Measurements from ENCODE around the gene DGKI.

DGKI gene

GRCh38 chr7:137703291-137704010, 143.3 kb downstream of the DGKI start:
- no peak for DNase-seq (ENCODE audit: low read depth, low spot score)
- H3K27ac ChIP-seq = no peak overlapping the region

- no peak overlapping the region for H3K27ac ChIP-seq
- no peak for DNase-seq (ENCODE audit: low read depth, low spot score)
These were observed 149.8 kb downstream of the DGKI start for GRCh38 chr7:137696988-137697387.

- no peak for DNase-seq (ENCODE audit: low read depth, low spot score)
- no peak overlapping the region for H3K27ac ChIP-seq
These were observed 150.4 kb downstream of the DGKI start for GRCh38 chr7:137696376-137696775.

DNA sequence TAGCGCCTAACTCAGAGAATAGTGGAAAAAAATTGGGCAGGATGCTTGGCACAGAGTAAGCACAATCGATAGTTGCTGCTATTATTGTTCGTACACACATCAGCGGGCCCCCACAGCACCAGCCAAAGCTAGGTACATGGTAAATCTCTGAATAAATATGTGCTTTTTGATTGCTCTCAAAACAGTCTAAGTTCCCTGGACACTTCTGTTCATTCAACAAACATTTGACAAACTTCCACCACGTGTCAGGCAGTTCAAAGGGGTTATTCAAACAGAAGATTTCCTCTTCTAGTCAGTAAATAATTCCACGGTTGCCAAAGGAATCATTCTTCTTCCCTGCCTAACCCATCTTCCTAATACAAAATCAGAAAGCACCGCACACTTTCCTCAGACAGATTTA, 150.8 kb downstream of the DGKI start:
- no peak overlapping the region for H3K27ac ChIP-seq

GRCh38 chr7:137695494-137695893, 151.3 kb downstream of the DGKI start:
- no peak overlapping the region for H3K27ac ChIP-seq
- no peak for DNase-seq (ENCODE audit: low read depth, low spot score)

More for the DNA sequence above, 150.8 kb downstream of the DGKI start:
- DNase-seq (ENCODE audit: low read depth, low spot score) = no peak

- no peak overlapping the region for H3K27ac ChIP-seq
- DNase-seq (ENCODE audit: low read depth, low spot score) = no peak
These were observed 152.4 kb downstream of the DGKI start for GRCh38 chr7:137694405-137694804.

DNA sequence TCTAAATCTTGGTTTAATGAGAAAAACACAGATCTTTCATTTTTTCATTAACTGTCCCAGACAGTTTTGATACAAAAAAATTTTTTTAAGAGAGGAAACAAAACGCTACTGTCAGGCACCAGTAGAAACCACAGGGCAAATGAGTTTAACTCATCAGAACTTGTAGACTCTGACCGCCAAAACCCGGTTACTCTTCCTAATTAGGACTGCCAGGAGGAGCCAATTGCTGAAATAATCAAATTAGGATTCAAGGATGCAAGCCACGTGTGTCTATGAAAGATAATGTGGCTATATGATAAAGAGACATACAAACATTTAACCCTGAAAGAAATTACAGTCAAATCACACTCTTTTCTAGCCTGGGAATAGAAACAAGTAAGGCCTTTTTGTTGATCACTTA, 154.4 kb downstream of the DGKI start:
- no peak for DNase-seq (ENCODE audit: low read depth, low spot score)
- H3K27ac ChIP-seq = no peak overlapping the region

GRCh38 chr7:137691566-137691965, 155.2 kb downstream of the DGKI start:
- H3K27ac ChIP-seq = no peak overlapping the region
- DNase-seq (ENCODE audit: low read depth, low spot score) = no peak

DNA sequence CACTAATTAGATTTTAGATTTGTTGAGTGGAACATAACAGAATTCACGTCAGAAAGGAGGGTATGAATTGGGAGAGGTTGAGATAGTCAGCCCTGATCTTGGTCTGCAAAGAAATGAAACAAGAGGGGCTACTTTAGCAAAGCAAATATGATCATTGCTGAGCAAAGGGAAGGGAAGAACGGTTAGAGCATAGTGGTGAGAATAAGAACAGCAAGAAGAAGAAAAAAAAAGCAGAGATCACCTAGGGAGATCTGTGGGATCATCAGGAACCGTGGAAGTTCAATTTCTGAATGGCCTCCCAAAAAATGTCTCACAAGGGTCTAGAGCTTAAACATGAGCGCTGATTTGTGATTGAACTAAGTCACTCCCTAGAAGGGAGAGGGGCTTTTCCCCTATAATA, 156.1 kb downstream of the DGKI start:
- no peak for DNase-seq (ENCODE audit: low read depth, low spot score)
- no peak overlapping the region for H3K27ac ChIP-seq

DNA sequence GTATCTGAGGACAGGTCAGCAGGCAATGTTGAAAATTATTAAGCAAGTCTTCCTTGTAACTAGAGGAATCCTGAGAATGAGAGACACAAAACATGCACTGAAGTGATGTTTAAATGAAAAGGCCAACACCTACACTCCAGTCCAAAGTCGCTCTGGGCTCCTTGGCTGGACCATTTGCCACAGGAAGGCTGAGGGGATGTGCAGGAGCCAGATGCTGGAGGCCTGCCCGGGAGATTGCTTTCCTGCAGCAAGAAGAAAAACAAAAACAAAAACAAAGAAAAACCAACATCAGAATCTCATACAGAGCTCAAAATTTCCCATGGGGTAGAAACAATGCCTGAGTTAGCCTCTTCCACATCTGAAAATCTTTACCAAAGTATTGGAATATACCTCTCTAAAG, 157.0 kb downstream of the DGKI start:
- no peak overlapping the region for H3K27ac ChIP-seq
- no peak for DNase-seq (ENCODE audit: low read depth, low spot score)

DNA sequence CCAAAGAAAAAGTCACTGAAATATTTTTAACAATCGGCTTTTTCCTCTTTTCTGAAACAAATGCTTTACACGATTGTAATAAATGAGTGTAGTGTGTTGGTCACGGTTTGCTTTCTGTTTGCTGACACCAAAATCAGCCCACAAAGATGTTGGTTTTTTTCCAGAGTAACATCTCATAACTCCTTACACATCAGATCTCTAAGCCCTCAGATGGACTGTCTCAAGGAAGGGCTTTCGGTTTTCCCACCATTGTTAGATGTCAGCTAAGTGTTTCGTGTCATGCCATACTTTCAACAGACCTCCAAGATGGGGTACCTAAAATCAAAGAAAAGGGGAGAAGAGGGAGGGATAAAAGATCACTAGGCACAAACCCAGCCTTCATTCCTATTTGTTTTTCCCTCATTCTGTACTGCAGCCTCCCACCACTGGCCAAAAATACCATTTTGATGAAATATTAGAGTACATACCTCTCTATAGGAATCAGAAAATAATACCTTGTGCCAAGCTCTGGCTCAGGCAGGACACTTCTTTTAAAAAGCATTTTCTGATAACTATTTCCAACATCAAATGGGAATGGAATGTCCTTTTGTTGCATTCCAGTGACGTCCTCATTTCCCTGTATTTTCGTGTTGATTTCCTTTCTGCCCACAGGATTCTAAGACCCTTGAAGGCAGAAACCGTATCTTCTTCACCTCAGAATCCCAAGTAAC, 159.1 kb downstream of the DGKI start:
- H3K27ac ChIP-seq = no peak overlapping the region
- no peak for DNase-seq (ENCODE audit: low read depth, low spot score)

GRCh38 chr7:137685433-137686164, 161.2 kb downstream of the DGKI start:
- no peak for DNase-seq (ENCODE audit: low read depth, low spot score)
- H3K27ac ChIP-seq = no peak overlapping the region

GRCh38 chr7:137684776-137685175, 162.0 kb downstream of the DGKI start:
- no peak overlapping the region for H3K27ac ChIP-seq
- DNase-seq (ENCODE audit: low read depth, low spot score) = no peak

DNA sequence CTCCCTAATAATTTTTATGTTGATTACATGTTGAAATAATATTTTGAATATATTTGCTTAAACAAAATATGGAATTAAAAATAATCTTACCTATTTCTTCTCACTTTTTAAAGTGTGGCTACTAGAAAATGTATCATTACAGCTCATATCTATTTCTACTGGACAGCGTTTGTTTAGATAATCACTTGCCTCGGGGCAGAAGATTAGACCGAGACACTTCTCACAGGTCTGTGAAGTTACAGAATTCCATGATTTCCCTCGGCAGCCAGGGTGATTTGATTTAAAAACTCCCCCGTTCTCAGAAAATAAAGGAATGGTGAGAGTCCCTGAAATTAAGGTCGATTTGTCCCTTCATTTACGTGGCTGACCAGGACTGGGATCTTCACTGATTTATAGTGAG, 162.5 kb downstream of the DGKI start:
- H3K27ac ChIP-seq = no peak overlapping the region
- no peak for DNase-seq (ENCODE audit: low read depth, low spot score)

DNA sequence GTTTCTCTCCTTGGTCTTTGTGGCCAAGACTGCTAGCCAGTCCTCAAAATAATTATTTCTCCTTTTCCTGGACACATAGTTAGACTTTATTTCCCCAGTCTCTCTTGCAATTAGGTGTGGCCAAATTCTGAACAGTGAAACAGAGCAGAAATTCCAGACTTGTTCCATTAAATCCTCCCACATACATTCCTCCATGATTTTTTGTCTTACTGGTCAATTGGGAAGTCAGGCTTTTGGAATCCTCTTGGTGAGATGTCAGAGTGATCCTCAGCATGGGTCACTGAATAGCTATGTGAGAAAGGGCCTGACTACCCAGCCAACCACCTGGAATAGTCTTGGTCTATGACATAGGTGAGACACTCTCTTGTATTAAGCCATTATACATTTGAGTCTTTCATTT, 164.2 kb downstream of the DGKI start:
- DNase-seq (ENCODE audit: low read depth, low spot score) = no peak
- H3K27ac ChIP-seq = peak overlapping the region; percentile 42

DNA sequence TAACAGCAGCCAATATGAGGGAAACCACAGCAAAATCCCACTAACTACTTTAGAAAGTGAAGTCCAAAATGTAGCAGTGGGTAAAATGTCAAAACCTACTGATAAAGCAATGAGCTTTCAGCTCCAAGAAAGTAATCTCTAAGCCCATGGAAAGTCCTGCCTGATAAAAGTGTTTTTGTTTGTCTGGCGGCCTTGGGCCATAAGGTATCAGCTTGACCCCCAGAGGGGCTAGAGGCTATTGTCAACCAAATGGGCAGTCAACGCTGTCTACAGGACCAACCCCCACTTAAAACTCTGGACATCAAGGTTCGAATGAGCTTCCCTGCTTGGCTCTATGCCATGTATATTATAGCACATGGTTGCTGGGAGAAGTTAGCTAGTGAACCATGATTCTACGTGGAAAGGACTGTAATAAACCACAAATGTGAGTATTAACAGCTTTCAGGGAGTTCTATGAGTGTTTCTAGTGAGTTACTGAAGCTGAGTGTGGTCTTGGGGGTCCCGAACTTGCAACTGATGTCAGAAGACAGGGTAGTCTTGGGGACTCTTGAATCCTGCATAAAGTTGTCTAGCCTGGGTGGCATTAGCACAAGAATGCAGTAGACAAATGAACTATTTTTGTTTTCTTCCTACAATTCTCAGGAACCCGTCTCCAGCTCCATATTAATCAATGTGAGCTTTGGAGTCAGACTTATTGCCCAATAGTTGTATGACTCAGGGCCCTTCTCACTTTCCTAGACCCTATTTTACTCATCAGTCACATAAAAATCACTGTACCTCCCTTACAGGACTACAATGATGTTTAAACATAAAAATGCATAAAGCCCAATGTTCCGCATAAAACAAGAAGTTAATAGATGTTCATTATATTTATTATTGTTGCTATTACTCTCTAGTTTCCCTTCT, 164.9 kb downstream of the DGKI start:
- peak overlapping the region; percentile 42 for H3K27ac ChIP-seq
- peak; percentile 37 for DNase-seq (ENCODE audit: low read depth, low spot score)

DNA sequence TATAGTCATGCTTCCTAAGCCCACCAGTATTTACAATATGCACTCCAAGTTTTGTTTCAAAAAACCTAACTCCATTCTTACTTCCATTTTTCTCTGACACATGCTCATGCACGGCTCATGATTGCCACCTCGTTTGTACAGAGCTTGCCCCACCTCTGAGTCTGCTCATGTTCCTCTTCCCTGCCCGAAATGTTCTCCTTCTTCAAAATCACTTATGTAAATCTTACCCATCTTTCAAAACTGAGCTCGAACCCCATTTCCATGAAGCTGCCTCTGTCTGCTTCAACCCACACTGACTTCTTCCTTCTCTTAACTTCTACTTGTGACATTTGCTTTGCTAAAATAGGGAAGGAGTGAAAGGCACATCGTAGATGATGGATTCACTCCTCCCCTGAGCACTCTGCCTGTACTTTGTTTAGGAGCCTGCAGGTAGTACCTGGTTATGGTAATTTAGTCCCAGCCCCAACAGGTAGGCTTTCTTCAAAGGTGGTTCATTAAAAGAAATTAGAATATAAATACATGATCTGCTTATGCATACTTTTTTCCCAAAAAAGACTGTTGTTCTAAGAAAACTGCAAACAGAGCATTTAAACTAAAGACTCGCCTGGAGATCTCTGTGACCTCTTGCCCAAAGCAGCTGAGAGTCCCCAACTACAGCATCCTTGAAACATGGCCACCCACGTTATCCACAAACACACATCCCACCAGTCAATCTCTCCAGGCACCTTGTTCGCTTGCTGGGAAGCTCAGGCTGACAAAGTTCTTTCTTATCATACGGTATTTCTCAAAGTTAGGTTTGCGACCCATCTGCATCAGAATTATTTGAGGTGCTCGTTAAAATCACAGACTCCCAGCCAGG, 172.0 kb downstream of the DGKI start:
- no peak overlapping the region for H3K27ac ChIP-seq
- DNase-seq (ENCODE audit: low read depth, low spot score) = no peak

GRCh38 chr7:137674048-137674447, 172.7 kb downstream of the DGKI start:
- no peak for DNase-seq (ENCODE audit: low read depth, low spot score)
- H3K27ac ChIP-seq = no peak overlapping the region

- DNase-seq (ENCODE audit: low read depth, low spot score) = no peak
- no peak overlapping the region for H3K27ac ChIP-seq
These were observed 174.9 kb downstream of the DGKI start for GRCh38 chr7:137671920-137672319.
